ENCODE results near the gene HSPB7.
"Not testable (repeated sequence)": the region's sequence is repeated elsewhere in the genome, so short reads cannot be mapped to it uniquely, and the experiment has no call there.

The HSPB7 gene

DNA sequence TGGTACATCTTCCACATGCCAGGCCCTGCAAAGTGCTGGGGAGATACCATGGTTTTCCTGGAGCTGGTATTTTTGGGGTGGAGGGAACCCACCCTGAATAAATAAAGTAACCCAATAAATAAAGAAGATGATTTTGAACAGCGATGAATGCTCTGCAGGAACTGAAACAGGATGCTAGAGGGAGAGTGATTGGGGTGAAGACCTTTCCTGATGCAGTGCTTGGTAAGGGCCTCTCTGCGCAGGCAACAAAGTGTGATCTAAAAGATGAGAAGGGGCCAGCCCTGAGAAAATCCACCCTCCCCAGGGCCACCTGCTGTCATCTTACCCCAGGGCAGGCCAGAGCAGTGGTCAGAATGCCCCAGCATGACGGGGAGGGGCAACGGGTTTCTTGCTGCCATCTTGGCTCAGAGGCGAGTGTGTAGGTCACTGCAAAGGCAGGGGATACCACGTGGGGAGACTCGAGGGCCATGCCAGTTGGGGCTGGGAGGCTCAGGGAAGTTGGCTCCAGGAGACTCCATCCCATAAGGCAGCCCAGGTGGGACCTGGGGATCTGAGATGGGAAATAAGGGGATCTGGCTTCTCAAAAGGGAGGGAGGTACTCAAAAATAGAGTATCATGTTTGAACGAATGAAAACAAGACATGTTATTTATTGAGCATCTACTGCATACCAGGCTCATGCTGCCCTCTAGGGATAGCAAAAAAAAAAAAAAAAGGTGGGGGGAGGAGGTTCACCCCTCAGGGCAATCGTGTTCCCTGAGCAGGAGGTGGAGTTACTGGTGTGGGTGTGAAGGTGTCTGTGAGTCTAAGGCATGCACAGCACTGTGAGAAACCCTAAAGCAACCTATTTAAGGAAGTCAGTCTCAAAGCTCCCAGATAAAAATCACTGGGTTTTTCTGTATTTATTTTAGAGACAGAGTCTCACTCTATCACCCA, 11.0 kb downstream of the HSPB7 start:
- DNase-seq (ENCODE audit: low read depth in 2 of 2): no peak

DNA sequence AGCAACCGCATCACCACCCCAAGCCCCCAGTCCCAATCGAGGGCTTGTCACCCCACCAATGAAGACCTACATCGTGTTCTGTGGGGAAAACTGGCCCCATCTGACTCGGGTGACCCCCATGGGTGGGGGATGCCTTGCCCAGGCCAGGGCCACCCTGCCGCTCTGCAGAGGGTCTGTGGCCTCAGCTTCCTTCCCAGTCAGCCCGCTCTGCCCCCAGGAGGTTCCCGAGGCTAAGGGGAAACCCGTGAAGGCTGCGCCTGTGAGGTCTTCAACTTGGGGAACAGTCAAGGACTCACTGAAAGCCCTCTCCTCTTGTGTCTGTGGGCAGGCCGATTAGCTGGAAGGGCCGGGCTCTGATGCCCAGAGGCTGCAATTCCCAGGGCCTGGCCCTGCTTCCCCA, 11.8 kb downstream of the HSPB7 start:
- no peak for DNase-seq (ENCODE audit: low read depth in 2 of 2)

- DNase-seq (ENCODE audit: low read depth in 2 of 2): no peak
These were observed 12.2 kb downstream of the HSPB7 start for GRCh38 chr1:16005597-16005996.

DNA sequence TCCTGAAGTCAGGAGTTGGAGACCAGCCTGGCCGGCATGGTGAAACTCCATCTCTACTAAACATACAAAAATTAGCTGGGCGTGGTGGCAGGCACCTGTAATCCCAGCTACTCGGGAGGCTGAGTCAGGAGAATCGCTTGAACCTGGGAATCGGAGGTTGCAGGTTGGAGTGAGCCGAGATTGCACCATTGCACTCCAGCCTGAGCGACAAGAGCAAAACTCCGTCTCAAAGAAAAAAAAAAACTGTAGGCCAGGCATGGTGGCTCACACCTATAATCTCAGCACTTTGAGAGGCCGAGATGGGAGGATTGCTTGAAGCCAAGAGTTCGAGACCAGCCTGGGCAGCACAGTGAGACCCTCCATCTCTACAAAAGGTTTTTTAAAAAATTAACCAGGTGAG, 16.6 kb downstream of the HSPB7 start:
- DNase-seq (ENCODE audit: low read depth in 2 of 2): not testable (repeated sequence)

DNA sequence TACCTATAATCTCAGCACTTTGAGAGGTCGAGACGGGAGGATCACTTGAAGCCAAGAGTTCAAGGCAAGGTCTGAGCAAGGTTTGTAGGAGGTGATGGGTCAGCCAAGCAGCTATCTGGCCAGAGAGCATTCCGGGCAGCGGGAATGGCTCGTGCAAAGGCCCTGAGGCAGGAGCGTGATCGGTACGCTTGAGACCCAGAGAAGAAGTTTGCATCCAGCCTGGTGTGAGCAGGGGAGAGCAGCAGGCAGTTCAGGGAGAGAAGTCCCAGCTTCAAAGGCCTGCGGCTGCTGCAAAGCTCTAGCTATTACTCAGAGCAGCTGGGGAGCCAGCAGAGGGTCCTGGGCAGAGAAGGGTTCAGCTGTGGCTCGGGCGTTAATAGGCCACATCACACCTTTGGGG, 18.9 kb downstream of the HSPB7 start:
- no peak for DNase-seq (ENCODE audit: low read depth in 2 of 2)

GRCh38 chr1:15997637-15998280, 20.1 kb downstream of the HSPB7 start:
- no peak for DNase-seq (ENCODE audit: low read depth in 2 of 2)

- DNase-seq (ENCODE audit: low read depth in 2 of 2): no peak
These were observed 20.7 kb downstream of the HSPB7 start for GRCh38 chr1:15997076-15997585.

DNA sequence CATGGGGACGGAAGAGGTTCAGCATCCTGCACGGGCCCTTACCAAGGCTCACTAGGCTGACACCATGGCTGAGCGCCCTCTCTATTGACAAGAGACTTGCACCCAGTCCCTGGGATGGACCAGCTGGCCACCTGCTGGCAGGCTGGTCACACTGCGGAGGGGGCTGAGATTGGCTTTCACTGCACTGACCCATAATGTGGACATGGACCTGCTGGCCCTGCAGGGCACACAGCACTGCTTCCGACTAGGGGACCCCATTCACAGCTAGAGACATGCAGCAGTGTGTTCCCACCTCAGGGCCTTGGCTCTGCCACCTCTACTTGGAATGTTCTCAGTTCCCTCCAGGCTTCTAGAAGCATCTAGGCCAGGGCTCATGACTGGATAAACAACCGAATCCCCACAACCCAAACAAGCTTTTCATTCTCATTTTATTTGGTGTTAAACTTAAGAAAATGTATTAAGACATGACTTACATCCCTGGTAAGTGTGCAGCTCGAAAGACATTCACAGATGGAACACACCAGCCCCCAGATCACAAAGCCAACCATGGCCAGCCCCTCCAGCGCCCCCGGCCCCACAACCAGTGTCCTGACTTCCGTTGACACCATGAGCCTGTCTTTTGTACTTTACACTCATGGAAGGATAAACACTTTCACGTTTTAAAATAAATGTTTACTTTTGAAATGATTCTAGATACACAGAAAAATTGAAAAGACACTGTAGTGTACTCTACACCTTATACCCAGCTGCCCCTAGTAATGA, 23.1 kb downstream of the HSPB7 start:
- DNase-seq (ENCODE audit: low read depth in 2 of 2): peak; percentile 37 to 45

DNA sequence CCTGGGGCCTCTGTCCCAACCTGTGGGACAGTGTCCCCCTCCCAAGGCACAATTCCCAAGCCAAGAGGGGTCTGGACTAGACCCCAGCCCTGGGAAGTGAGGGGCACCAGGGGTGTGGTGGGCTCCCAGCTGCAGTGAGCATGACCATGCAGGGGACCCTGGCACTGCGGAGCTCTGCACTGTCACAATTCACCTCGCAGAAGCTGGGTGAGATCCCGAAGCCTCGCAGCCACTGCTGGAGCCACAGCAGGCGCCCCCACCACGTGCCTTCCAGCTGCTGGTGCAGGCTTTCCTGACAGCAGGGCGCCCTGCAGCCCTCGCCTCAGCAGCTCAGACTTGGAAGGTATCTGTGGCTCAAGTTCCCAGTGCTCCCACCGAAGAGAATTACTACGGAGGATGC, 23.8 kb downstream of the HSPB7 start:
- DNase-seq (ENCODE audit: low read depth in 2 of 2): no peak

- no peak for DNase-seq (ENCODE audit: low read depth in 2 of 2)
These were observed 24.2 kb downstream of the HSPB7 start for GRCh38 chr1:15993666-15994065.

DNA sequence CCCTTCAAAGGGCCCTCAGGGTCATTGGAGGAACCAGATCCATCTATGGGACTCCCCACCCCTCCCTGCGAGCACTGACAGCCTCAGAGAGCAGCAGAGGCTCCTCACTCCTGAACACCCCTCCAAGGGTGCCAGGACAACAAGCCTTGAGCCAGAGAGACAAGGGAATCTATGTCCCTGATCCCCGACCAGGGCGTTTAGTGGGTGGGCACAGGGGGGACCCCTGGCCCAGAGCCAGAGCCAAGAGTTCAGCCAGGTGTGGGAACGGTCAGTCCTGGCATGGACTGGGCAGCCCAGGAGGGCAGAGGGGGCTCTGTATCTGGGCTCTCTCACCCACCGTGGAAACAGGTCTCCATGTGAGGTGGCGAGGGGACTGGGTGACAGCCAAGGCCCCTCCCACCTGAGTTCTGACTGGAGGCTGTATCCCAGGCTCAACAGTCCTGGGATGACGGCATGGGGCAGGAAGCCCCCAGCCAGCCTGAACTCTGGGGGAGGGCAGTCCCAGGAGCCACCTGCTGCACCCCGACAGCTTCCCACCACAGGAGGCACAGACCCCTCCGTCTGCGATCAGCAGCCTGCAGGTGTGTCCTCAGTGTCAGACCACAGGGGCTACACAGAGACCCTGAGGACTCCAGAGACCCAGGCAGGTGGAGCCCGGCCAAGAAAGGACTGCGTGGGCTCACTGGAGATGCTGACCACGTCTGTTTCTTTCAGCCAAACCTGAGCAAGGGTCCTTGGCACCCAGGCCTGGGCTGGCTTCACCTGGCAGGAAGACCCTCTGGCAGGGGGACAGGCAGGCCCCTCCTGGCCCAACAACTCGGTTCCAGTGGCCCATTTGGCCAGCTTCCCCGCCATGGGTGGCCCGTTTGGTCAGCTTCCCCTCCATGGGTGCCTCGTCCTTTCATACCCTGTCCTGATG, 25.0 kb downstream of the HSPB7 start:
- no peak for DNase-seq (ENCODE audit: low read depth in 2 of 2)

GRCh38 chr1:15992187-15992553, 25.7 kb downstream of the HSPB7 start:
- DNase-seq (ENCODE audit: low read depth in 2 of 2): no peak

GRCh38 chr1:15991427-15992186, 26.2 kb downstream of the HSPB7 start:
- no peak for DNase-seq (ENCODE audit: low read depth in 2 of 2)

- no peak for DNase-seq (ENCODE audit: low read depth in 2 of 2)
These were observed 28.1 kb downstream of the HSPB7 start for GRCh38 chr1:15989776-15990175.

DNA sequence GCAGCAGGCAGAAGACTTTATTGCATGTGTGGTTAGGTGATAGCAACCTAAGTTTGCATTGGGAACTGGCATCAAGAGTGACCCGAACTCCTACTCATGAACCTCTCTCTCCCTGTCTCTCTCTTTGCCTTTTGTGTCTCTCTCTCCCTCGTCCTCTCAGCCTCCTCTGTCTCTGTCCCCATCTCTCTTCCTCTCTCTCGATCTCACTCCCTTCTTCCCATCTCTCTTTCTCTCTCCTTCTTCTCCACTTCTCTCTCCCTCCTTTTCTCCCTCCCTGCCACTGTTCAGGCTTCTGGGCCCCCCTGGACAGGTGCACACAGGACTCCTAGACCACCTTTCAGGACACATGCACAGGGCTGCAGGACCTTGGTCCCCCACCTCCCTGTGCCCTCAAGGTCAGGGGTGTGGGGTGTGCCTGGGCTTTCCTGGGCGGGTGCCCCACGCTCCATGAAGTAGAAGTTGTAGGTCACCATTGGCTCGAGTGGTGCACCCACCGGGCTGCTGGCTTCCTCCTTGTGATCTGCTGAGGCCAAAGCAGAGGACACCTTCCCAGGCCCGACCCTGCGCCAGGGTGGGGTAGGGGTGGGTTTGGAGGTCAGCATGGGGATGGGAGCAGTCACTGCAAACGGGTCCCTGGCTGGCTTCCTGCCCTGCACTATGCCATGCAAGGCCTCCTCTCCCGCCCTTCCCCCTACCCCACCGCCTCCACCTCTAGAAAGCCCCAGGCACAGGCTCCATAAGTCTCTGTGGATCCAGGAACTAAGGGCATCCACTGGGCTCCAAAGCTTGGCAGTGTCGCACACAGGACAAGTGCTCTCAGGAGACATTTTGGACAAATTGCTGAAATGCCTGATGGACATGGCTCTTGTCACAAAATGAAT, 28.7 kb downstream of the HSPB7 start:
- no peak for DNase-seq (ENCODE audit: low read depth in 2 of 2)

DNA sequence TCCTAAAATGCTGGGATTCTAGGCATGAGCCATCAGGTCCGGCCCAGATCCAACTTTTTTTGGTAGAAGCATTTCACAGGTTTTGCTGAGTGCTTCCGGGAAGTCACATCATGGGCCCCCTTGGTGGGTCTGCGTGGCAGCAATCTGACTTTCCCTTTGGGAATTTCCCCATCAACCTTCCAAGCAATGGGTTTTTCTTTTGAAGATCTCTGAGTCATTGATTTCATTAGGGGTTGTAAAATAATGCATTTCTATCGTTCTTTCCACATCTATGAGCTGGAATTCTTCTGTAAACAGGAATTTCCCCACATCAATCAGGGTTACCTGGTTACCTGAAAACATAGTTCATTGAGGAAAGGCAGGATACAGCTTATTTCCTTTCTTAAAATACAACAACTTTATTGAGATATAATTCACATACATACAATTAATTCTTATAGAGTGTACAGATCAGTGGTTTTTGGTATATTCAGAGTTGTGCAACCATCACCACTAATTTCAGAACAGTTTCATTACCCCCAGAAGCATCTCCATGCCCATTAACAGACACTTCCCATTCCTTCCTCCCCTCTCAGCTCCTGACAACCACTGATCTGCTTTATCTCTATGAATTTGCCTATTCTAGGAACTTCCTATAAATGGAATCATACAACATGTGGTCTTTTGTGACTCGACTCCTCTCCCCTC, 32.1 kb downstream of the HSPB7 start:
- DNase-seq (ENCODE audit: low read depth in 2 of 2): no peak

- DNase-seq (ENCODE audit: low read depth in 2 of 2): no peak
These were observed 34.6 kb downstream of the HSPB7 start for GRCh38 chr1:15983275-15983674.

GRCh38 chr1:15981679-15982078, 36.2 kb downstream of the HSPB7 start:
- no peak for DNase-seq (ENCODE audit: low read depth in 2 of 2)

DNA sequence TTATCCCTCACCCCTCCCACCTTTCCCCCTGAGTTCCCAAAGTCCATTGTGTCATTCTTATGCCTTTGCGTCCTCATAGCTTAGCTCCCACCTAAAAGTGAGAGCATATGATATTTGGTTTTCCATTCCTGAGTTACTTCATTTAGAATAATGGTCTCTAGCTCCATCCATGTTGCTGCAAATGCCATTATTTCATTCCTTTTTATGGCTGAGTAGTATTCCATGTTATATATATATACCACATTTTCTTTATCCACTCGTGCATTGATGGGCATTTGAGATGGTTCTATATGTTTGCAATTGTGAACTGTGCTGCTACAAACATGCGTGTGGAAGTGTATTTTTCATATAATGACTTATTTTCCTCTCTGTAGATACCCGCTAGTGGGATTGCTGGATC, 39.9 kb downstream of the HSPB7 start:
- DNase-seq (ENCODE audit: low read depth in 2 of 2): not testable (repeated sequence)

Measured in stimulated activated CD4-positive, alpha-beta T cell treated with anti-CD3 and anti-CD28 coated beads, Interleukin-4, amount 100 ng/mL, for 48 hours (primary cell).